Erythroblast (primary cell): ENCODE data around the gene IPCEF1.

ENCODE experiments used
- GATA1 ChIP-seq: IDR thresholded peaks from 2 replicates; pipeline ENCODE4 v1.6.1; 2011; ENCODE audit warnings: low read depth, mild to moderate bottlenecking, control low read depth, low read length, moderate library complexity
- POLR2A ChIP-seq: IDR thresholded peaks from 2 replicates; pipeline ENCODE4 v1.6.1; 2011; ENCODE audit warnings: mild to moderate bottlenecking, low read length

GRCh38 chr6:154123155-154123956 is 233.2 kb downstream of the IPCEF1 start:
- TF ChIP-seq POLR2A (no peak), GATA1 (no peak)
